ENCODE results near the gene DOCK4. TPM values are rescaled to one million over a fixed set of nuclear protein-coding genes. Genes with fewer than 3 reads are reported as not detected.

Gene DOCK4
- total RNA-seq, 2 donors from 2014 or later, result 6.5 to 11.1 TPM

DNA sequence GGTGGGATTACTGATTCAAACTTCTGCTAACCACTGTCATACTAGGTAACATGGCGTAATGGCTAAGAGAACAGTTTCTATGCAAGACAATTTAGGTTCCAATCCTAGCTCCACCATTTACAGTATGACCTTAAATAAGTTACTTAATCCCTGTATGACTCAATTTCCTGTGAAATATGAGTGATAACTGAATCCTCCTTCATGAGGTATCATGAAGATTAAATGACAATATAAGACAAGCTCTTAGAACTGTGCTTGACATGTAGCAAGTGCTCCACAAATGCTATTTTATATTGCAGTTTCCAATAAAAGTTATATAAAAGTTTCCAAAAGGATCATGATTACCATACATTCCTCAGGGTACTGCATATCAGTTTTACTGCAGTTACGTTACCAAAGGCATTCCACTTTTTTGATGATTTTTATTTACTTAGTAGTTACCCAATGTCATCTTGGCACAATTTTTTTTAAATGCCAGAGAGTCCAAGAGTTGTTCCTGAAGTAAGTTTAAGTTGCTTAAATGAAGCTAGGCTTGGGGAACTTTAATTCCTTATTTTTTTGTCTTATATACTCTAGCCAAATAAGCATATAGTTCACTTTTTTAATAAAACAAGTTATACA, 7.1 kb downstream of the DOCK4 start:
- Histone ChIP-seq H3K27ac (no peak overlapping the region), H3K4me1 (peaks cover 2% of the 10 kb centered on the region), H3K9ac (ENCODE audit: low read depth in 2 of 2, low read length in 2 of 2) (no peak overlapping the region), H3K36me3 (no peaks in the 10 kb centered on the region), H3K27me3 (no peaks in the 10 kb centered on the region), H3K9me3 (no peaks in the 10 kb centered on the region), H3K4me3 (no peak overlapping the region)
- no peak for DNase-seq
- TF ChIP-seq, protein P1, sequence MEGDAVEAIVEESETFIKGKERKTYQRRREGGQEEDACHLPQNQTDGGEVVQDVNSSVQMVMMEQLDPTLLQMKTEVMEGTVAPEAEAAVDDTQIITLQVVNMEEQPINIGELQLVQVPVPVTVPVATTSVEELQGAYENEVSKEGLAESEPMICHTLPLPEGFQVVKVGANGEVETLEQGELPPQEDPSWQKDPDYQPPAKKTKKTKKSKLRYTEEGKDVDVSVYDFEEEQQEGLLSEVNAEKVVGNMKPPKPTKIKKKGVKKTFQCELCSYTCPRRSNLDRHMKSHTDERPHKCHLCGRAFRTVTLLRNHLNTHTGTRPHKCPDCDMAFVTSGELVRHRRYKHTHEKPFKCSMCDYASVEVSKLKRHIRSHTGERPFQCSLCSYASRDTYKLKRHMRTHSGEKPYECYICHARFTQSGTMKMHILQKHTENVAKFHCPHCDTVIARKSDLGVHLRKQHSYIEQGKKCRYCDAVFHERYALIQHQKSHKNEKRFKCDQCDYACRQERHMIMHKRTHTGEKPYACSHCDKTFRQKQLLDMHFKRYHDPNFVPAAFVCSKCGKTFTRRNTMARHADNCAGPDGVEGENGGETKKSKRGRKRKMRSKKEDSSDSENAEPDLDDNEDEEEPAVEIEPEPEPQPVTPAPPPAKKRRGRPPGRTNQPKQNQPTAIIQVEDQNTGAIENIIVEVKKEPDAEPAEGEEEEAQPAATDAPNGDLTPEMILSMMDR (IDR thresholded peaks at IDR 0.05), result no peak
- intact Hi-C loops (cut with DNase I), result no loop called here

DNA sequence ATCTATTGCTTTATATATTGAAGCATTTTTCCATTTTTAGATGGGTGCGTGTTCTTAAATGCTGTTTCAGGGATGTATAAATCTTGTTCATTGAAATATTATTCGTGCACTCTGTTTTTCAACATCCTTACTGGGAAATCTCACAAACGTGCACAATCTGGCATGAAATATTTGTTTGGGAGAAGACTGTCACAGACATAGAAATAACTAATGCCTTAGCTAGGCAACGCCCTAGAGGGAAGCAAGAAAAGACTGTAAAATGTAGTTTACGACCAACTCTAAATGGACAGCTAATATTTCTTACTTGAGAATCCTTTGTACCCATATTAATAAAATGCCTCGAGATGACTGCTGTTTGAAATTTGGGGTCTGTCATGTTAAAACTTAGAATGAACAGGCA, 8.9 kb downstream of the DOCK4 start:
- Histone ChIP-seq H3K4me3 (no peak overlapping the region), H3K27me3 (no peaks in the 10 kb centered on the region), H3K27ac (no peak overlapping the region), H3K36me3 (no peaks in the 10 kb centered on the region), H3K9ac (ENCODE audit: low read depth in 2 of 2, low read length in 2 of 2) (no peak overlapping the region), H3K4me1 (no peaks in the 10 kb centered on the region), H3K9me3 (no peaks in the 10 kb centered on the region)
- no peak for DNase-seq
- TF ChIP-seq, protein P1 (IDR thresholded peaks at IDR 0.05), result no peak
- intact Hi-C loops (cut with DNase I), result no loop called here

DNA sequence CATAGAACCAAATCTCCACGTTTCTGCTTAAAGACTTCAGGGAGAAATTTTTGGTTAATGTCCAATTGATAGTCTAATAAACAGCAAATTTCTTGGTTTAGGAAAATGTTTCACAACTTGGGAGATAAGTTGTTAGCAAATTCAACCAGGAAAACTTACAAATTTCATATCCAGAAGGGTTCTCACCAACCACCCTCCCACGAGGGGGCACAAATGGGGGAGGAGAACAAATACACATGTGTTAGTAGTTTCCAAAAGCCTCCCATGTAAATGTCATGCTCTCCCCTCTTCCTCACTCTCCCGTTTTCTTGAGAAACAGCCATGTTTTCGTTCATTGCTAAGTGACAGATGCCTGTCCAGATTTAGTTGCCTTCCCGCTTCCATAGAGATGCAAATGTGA, 10.5 kb downstream of the DOCK4 start:
- H3K36me3 ChIP-seq, result no peaks in the 10 kb centered on the region
- H3K9me3 ChIP-seq, result no peaks in the 10 kb centered on the region
- H3K9ac ChIP-seq (ENCODE audit: low read depth in 2 of 2, low read length in 2 of 2), result no peak overlapping the region
- TF ChIP-seq, protein P1 (IDR thresholded peaks at IDR 0.05), result no peak
- no peaks in the 10 kb centered on the region for H3K4me1 ChIP-seq
- intact Hi-C loops (cut with DNase I), result no loop called here
- no peak for DNase-seq
- no peak overlapping the region for H3K27ac ChIP-seq
- no peak overlapping the region for H3K4me3 ChIP-seq
- H3K27me3 ChIP-seq, result no peaks in the 10 kb centered on the region

DNA sequence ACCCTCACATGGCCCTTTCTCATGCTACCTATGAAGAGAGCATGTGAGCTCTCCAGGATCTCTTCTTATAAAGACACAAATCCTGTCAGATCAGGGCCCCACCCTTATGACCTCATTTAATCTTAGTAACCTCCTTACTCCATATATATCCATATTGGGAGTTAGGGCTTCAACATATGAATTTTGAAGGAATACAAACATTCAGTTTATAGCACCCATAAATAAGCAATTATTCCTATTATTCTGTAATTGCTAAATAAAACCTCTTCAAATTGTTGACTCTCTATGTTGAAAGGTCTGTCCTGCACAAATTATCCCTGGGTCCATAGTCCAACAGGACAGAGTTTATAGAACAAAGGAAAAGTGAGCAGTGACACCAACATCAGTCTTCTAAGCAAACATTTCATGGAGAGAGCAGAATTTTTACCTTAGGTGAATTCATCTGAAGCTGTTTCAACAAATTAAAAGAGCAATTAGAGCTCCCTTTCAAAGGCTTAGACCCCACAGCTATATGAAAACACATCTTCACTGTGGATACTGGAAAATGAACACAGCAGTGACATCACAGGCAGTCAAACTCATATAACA, 12.2 kb downstream of the DOCK4 start:
- no peak overlapping the region for H3K4me3 ChIP-seq
- DNase-seq, result no peak
- H3K4me1 ChIP-seq, result no peaks in the 10 kb centered on the region
- H3K36me3 ChIP-seq, result no peaks in the 10 kb centered on the region
- TF ChIP-seq, protein P1 (IDR thresholded peaks at IDR 0.05), result no peak
- H3K27me3 ChIP-seq, result no peaks in the 10 kb centered on the region
- intact Hi-C loops (cut with DNase I), result no loop called here
- H3K9ac ChIP-seq (ENCODE audit: low read depth in 2 of 2, low read length in 2 of 2), result no peak overlapping the region
- H3K9me3 ChIP-seq, result no peaks in the 10 kb centered on the region
- H3K27ac ChIP-seq, result no peak overlapping the region

DNA sequence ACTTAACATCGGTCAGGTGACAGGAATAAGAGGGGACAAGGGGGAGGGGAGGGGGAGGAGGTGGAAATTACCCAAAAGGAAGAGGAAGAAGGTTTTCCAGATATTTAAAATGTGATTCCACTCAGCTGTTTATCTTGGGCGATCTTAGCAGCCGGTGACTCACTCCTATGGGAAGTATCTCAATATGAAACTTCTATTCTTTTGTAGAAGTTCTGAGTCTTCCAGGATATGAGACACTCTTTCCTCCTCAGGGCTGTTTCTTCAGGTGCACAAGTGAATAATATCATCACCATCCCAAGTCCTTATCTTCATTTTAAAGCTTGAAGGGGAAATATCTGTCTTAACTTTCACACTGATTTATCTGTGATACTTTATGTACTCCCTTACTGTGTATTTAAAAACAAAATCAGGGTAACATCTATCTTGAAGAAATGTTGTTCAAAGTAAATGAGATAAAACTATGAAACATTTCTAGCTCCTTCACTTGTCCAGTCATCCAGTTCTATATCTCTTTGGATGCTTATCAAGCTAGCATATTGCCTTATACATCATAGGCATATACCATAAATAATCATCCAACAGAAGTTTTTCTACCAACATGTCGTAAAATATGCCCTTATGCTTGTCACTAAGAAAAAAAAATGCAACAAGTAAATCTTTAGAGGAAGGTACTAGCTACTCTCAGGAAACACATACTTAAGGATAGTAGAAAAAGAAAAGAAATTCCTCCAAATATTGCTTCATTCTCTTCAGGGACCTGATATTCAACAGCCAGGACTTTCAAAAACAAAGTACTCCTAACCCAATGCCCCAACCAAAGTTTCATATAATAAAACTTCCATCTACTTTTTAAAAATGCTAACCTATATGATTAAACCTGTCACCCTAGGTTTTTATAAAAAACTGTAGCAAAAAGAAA, 13.7 kb downstream of the DOCK4 start:
- no peaks in the 10 kb centered on the region for H3K4me1 ChIP-seq
- TF ChIP-seq, protein P1 (IDR thresholded peaks at IDR 0.05), result no peak
- H3K27ac ChIP-seq, result no peak overlapping the region
- no peaks in the 10 kb centered on the region for H3K9me3 ChIP-seq
- no peaks in the 10 kb centered on the region for H3K36me3 ChIP-seq
- no peaks in the 10 kb centered on the region for H3K27me3 ChIP-seq
- no peak overlapping the region for H3K9ac ChIP-seq (ENCODE audit: low read depth in 2 of 2, low read length in 2 of 2)
- no peak for DNase-seq
- no peak overlapping the region for H3K4me3 ChIP-seq
- intact Hi-C loops (cut with DNase I), result no loop called here

All from colonic mucosa (tissue), 4 donors.